Endodermal cell (in vitro differentiated cells): ENCODE results near the gene GRK1. TPM values are rescaled to one million over a fixed set of nuclear protein-coding genes. Genes with fewer than 3 reads are reported as not detected.
"Not testable (repeated sequence)": the region's sequence is repeated elsewhere in the genome, so short reads cannot be mapped to it uniquely, and the experiment has no call there.

Source experiments
- DNase-seq: peaks from one replicate; pipeline ENCODE4 v3.0.0-alpha.2; 2017
- H3K27ac ChIP-seq: 2 replicates; pipeline ENCODE4 v1.5.1; 2013; ENCODE audit warnings: mild to moderate bottlenecking, low read depth, low read length, moderate library complexity
- H3K27me3 ChIP-seq: 2 replicates; pipeline ENCODE4 v1.6.1; 2013; ENCODE audit warnings: mild to moderate bottlenecking, low read length, moderate library complexity; ENCODE audit not compliant: insufficient read depth, control insufficient read depth, poor library complexity, severe bottlenecking
- H3K36me3 ChIP-seq: 2 replicates; pipeline ENCODE4 v1.7.0; 2013; ENCODE audit warnings: mild to moderate bottlenecking, low read length, moderate library complexity; ENCODE audit not compliant: control insufficient read depth, insufficient read depth
- H3K4me1 ChIP-seq: one replicate; pipeline ENCODE4 v1.7.0; 2013; ENCODE audit warnings: low read length; ENCODE audit not compliant: control insufficient read depth, insufficient read depth
- H3K4me3 ChIP-seq: 2 replicates; pipeline ENCODE4 v1.5.1; 2013; ENCODE audit warnings: mild to moderate bottlenecking, low read length, moderate library complexity
- H3K9ac ChIP-seq: 2 replicates; pipeline ENCODE4 v1.6.1; 2013; ENCODE audit warnings: mild to moderate bottlenecking, low read length, moderate library complexity; ENCODE audit not compliant: poor library complexity, severe bottlenecking; ENCODE audit errors: extremely low read depth
- H3K9me3 ChIP-seq: 2 replicates; pipeline ENCODE4 v1.6.1; 2013; ENCODE audit warnings: mild to moderate bottlenecking, low read length, moderate library complexity; ENCODE audit not compliant: control insufficient read depth
- H3K27ac Mint-ChIP-seq: 2 replicates; pipeline ENCODE4 v1.8.0; 2020; ENCODE audit warnings: mixed read lengths
- H3K27me3 Mint-ChIP-seq: 2 replicates; pipeline ENCODE4 v1.8.0; 2021; ENCODE audit warnings: mild to moderate bottlenecking, mixed read lengths; ENCODE audit not compliant: insufficient read depth
- H3K36me3 Mint-ChIP-seq: 2 replicates; pipeline ENCODE4 v1.8.0; 2020; ENCODE audit warnings: low read depth, mixed read lengths
- H3K4me1 Mint-ChIP-seq: 2 replicates; pipeline ENCODE4 v1.8.0; 2020; ENCODE audit warnings: mixed read lengths
- H3K4me3 Mint-ChIP-seq: 2 replicates; pipeline ENCODE4 v1.8.0; 2020; ENCODE audit warnings: mild to moderate bottlenecking, moderate library complexity, mixed read lengths
- H3K9me3 Mint-ChIP-seq: 2 replicates; pipeline ENCODE4 v1.8.0; 2020; ENCODE audit warnings: mild to moderate bottlenecking, mixed read lengths
- WGBS, 2 experiments: methylation state at CpG; one replicate each; pipeline versions ENCODE4 v1.1.5 to v1.1.7; 2013; ENCODE audit warnings: missing lambda C conversion rate in 2 of 2, mixed read lengths in 1 of 2; ENCODE audit not compliant: insufficient coverage in 1 of 2, insufficient read length in 1 of 2; 5-methylcytosine and 5-hydroxymethylcytosine counted together
- total RNA-seq, 2 donors: library from RNA; stranded (reverse); fragmentation: NEBNext Ultra II Directional in 1 of 2; extraction: Animal tissue kit (Norgen Biotek cat#: 25700) in 1 of 2; gene quantifications; 2 replicates in 1 of 2; 3 replicates in 1 of 2; pipeline ENCODE4 v1.2.1, GENCODE V29; 2021
- TF ChIP-seq, protein P1 (sequence below): fragments of 200-600 bp; sonication (generic); conservative IDR thresholded peaks from 2 replicates; pipeline ENCODE4 v1.5.0; 2021; ENCODE audit warnings: antibody characterized with exemption, mild to moderate bottlenecking

The GRK1 gene
- total RNA-seq, 2 donors from 2014 or later: 1.7 to 2.5 TPM

DNA sequence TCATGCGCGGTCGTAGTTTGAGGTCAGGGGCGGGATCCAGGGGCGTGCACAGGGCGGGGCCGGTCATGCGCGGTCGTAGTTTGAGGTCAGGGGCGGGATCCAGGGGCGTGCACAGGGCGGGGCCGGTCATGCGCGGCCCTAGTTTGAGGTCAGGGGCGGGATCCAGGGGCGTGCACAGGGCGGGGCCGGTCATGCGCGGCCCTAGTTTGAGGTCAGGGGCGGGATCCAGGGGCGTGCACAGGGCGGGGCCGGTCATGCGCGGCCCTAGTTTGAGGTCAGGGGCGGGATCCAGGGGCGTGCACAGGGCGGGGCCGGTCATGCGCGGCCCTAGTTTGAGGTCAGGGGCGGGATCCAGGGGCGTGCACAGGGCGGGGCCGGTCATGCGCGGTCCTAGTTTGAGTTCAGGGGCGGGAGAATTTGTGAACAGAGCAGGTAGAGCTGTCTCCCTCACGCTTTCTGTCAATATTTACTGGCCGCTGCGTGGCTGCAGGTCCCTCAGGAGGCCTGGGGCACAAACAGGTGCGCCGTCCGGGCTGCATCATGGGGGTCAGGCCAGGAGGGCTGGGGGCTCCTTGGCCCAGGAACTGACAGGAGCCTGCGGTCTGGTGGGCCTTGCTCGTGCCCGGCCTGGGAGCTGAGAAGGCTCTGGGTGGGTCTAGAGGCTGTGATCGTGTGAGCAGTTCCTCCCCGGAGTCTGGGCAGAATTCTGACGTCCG lies 59.2 kb downstream of the GRK1 start:
- not testable (repeated sequence) for H3K27me3 Mint-ChIP-seq, DNase-seq, H3K9me3 ChIP-seq, H3K9me3 Mint-ChIP-seq, H3K9ac ChIP-seq, H3K27ac Mint-ChIP-seq, H3K36me3 ChIP-seq, H3K27ac ChIP-seq, H3K36me3 Mint-ChIP-seq, H3K27me3 ChIP-seq
- Histone ChIP-seq H3K4me3 (peak overlapping the region; percentile 66), H3K4me1 (peaks cover 12% of the 10 kb centered on the region)
- 50 to 69% methylated on average over 14 to 20 of the region's 54 CpGs for WGBS, 2 experiments
- H3K4me3 Mint-ChIP-seq: peak overlapping the region; percentile 40
- peaks cover 17% of the 10 kb centered on the region for H3K4me1 Mint-ChIP-seq

DNA sequence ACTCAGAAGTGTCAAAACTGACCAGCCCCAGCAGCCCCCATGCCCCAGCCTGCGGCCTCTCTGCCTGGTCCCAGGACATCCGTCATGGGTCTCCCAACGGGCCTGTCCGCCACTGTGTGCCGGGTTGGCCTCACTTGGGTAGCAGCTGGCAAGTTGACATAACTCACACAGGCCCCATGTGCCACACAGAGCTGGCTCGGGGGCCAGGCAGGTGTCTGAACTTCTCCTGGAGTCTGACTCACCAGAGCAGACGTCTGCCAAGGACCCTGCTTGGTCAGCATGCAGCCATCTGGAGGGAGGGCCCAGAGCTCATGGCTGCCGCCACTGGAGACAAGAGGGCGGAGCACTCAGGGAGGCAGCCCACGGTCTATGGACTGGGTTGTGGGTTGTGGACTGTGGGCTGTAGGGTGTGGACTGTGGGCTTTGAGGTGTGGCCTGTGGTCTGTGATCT lies 60.0 kb downstream of the GRK1 start:
- TF ChIP-seq, protein P1, sequence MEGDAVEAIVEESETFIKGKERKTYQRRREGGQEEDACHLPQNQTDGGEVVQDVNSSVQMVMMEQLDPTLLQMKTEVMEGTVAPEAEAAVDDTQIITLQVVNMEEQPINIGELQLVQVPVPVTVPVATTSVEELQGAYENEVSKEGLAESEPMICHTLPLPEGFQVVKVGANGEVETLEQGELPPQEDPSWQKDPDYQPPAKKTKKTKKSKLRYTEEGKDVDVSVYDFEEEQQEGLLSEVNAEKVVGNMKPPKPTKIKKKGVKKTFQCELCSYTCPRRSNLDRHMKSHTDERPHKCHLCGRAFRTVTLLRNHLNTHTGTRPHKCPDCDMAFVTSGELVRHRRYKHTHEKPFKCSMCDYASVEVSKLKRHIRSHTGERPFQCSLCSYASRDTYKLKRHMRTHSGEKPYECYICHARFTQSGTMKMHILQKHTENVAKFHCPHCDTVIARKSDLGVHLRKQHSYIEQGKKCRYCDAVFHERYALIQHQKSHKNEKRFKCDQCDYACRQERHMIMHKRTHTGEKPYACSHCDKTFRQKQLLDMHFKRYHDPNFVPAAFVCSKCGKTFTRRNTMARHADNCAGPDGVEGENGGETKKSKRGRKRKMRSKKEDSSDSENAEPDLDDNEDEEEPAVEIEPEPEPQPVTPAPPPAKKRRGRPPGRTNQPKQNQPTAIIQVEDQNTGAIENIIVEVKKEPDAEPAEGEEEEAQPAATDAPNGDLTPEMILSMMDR: no peak
- no peaks in the 10 kb centered on the region for H3K36me3 Mint-ChIP-seq
- H3K9me3 ChIP-seq: no peaks in the 10 kb centered on the region
- no peaks in the 10 kb centered on the region for H3K36me3 ChIP-seq
- no peaks in the 10 kb centered on the region for H3K27me3 ChIP-seq
- H3K4me1 Mint-ChIP-seq: peaks cover 17% of the 10 kb centered on the region
- no peak overlapping the region for H3K27ac Mint-ChIP-seq
- H3K4me3 ChIP-seq: peak overlapping the region; percentile 66
- H3K27ac ChIP-seq: no peak overlapping the region
- H3K9me3 Mint-ChIP-seq: no peaks in the 10 kb centered on the region
- no peak overlapping the region for H3K9ac ChIP-seq
- WGBS, 2 experiments: 90 to 92% methylated on average over 7 to 10 of the region's 10 CpGs
- H3K4me1 ChIP-seq: peaks cover 12% of the 10 kb centered on the region
- no peak for DNase-seq
- peak overlapping the region; percentile 40 for H3K4me3 Mint-ChIP-seq
- no peaks in the 10 kb centered on the region for H3K27me3 Mint-ChIP-seq

- Histone ChIP-seq H3K9me3 (no peaks in the 10 kb centered on the region), H3K36me3 (no peaks in the 10 kb centered on the region), H3K27ac (no peak overlapping the region), H3K4me3 (no peak overlapping the region), H3K27me3 (no peaks in the 10 kb centered on the region), H3K4me1 (peaks cover 12% of the 10 kb centered on the region), H3K9ac (no peak overlapping the region)
- H3K4me3 Mint-ChIP-seq: no peak overlapping the region
- no peaks in the 10 kb centered on the region for H3K36me3 Mint-ChIP-seq
- no peaks in the 10 kb centered on the region for H3K9me3 Mint-ChIP-seq
- TF ChIP-seq, protein P1: no peak
- H3K27ac Mint-ChIP-seq: no peak overlapping the region
- peaks cover 11% of the 10 kb centered on the region for H3K4me1 Mint-ChIP-seq
- no peaks in the 10 kb centered on the region for H3K27me3 Mint-ChIP-seq
- no peak for DNase-seq
- WGBS, 2 experiments: 94% methylated on average over 9 to 16 of the region's 16 CpGs
Measured at GRCh38 chr13:113728571-113729054, 61.6 kb downstream of the GRK1 start.
